Activated T-helper 1 cell treated with Interleukin-2 at 50 U/mL for 16 hours (primary cell): ENCODE data around the gene FBXO3.
A peak's percentile ranks its signal among the peaks of the same experiment; 100 is the strongest.
"Not testable (repeated sequence)": the region's sequence is repeated elsewhere in the genome, so short reads cannot be mapped to it uniquely, and the experiment has no call there.

ENCODE experiments used
- DNase-seq: peaks from one replicate; pipeline ENCODE4 v3.0.0-alpha.2; 2020; ENCODE audit warnings: low read depth

FBXO3 gene

GRCh38 chr11:33772300-33772699 is 2.0 kb downstream of the FBXO3 start:
- no peak for DNase-seq

DNA sequence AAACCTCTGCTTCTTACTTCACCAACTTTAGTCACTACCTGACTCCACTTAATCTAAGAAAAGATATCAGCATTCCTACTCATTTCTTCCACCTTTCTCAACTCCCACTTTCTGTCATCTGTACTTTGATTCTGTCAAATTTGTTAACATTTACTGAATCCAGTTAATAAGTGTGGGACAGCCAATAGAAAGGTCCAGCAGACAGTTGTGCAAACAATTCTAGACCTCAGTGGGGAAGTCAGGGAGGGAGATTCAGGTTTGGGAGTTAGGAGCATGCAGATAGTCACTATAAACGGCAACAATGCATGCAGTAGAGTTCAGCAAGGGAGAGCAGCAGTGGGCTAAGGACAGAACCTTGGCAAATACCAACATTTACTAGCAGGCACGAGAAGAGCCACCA is 4.1 kb downstream of the FBXO3 start:
- no peak for DNase-seq

GRCh38 chr11:33769542-33769941 is 4.8 kb downstream of the FBXO3 start:
- no peak for DNase-seq

- DNase-seq, result no peak
Observed at GRCh38 chr11:33767624-33768023, 6.7 kb downstream of the FBXO3 start.

DNA sequence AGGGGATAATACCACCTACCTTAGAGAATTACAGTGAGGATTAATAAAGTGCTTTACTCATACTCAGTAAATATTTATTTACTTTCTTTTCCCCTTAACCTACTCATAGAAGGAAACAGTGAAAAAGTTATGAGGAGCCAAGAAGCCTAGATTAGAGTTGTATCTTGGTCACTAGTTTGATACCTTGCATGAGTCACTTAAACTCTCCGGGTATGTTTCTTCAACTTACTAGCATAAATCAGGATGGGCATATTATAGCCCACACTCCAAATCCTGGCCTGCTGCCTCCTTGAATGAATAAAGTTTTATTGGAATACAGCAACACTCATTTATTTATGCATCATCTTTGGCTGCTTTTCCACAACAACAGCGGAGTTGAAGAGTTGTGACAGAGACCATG is 8.2 kb downstream of the FBXO3 start:
- DNase-seq, result no peak

DNA sequence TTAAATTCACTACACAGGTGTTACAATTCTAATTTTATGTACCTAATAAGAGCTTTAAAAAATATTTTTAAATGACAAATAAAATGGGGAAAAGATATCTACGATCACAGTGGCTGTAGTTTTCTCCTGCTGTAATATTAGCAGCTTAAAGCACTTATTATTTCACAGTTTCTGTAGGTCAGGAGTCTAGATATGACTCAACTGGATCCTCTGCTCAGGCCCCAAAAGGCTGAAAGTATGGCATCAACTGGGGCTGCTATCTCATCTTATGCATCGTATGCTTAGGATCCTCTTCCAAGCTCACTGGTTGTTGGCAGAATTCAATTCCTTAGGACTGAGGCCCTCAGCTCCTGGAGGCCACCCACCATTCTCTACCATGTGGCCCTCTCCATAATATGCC is 12.8 kb downstream of the FBXO3 start:
- no peak for DNase-seq

- DNase-seq, result no peak
Observed at GRCh38 chr11:33753304-33753967, 20.9 kb downstream of the FBXO3 start.

- no peak for DNase-seq
Observed at GRCh38 chr11:33751878-33752277, 22.4 kb downstream of the FBXO3 start.

DNA sequence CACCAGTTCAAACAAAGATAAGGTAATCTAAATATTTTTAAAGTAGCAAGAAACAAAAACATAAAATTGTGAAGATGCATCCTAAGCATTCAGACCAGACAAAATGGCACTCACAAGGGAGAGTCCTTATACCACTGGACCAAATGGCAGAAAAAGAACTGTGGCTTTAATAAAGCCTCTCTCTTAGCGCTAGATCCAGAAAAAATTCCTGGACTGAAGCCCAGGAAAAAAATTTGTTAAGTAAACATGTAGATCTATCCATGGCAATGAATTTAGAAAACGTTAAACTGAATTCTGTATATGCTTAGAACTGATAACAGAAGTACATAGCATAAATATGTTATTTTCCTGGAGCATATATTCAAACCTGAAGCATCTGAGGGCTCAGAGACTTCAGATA is 26.3 kb downstream of the FBXO3 start:
- DNase-seq, result no peak

DNA sequence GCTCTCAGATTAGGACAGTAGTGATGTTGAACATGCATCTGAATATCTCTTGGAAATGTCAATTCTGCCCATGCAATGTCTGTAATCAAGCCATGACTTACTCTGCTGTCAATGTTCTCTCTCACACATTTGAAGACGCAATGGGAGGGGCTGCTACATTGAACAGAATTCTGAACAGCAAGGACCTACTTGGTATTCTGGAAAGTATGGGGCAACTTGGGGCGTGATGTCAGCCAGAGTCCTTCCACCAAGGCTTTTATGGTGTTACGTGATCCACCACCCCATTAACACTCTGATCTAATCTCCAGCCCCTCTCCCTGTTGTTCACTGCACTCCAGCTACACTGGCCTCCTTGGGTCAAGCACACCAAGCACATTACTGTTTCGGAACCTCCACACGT is 31.0 kb downstream of the FBXO3 start:
- DNase-seq, result no peak

DNA sequence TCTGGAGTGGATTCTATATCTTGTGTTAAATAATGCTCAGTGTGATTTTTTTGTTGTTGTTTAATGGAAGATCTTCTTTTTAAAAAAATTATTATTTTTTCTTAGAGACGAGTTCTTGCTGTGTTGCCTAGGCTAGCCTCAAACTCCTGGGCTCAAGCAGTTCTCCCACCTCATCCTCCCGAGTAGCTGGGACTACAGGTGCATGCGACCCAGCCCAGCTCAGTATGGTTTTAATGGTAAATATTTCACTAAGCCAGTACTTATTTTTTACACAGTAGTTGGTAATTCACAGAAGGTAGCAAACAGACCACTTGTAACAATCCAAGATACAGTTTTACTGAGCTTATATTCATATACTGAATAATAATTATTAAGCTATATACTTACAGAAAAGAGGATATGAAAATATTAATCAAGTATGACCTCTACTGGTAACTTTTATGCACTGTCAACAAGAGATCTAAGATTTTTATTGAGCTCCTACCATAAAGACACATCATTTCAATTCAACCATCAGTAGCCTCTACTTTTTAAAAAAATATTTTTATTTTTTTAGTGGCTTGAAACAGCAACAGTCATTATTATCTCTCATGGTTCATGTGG is 32.0 kb downstream of the FBXO3 start:
- no peak for DNase-seq

DNA sequence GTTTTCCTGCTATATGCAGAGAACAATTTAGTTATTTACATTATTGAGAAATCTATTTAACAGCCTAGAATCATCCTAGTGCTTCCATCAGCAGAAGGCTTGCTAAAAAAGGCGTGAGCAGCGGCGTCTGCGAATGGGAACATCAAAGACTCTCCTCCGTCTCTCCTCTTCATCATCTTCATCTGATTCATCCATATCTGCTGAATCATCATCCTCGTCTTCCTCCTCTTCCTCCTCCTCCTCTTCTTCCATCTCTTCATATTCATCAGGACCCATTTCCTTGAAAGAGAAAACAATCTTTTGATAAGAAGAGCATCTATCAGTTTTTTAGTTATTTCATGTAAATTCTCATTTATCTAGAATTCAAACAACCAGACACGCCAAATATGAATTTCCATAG is 32.5 kb downstream of the FBXO3 start:
- DNase-seq, result no peak

GRCh38 chr11:33737362-33737821 is 36.9 kb downstream of the FBXO3 start:
- no peak for DNase-seq

DNA sequence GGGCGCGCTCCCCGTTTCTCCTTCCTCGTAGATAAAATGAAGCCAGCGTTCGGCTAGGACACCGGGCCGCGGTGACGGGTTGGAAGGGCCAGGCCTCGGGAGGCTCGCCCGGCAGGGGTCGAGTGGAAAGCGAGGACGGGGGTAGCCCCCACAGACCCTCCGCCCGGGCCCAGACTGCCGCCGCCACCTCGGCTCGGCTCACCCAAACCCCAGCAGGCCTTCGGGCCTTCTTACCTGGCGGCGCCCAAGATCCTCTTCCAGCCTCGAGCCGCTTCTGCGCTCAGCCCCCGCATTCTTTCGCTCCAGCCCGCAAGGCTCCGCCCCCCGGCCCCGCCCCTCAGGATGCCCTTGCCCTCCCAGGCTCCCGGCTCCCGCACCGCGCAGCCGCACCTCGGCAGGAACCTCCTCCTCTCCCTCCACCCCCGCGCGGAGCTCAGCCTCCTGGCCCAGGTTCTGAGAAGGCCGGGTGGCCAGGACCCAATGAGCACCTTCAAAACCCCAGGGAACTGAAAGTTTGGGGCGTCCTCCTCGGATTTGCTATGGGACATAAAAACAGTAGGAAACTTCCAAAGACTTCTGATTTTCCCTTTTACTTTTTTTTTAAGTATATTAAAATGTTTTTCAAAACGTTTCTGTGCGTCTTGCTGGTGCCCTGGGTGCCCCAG is 38.0 kb downstream of the FBXO3 start, which contains the start of gene CD59:
TSS of gene CD59 (minus strand) at position 276 of the 665 bp plus-strand sequence. CDS start 13,978 bp downstream, outside the sequence.
- DNase-seq, result peak; percentile 84

GRCh38 chr11:33735271-33736147 is 38.8 kb downstream of the FBXO3 start:
- DNase-seq, result peak; percentile 18

DNA sequence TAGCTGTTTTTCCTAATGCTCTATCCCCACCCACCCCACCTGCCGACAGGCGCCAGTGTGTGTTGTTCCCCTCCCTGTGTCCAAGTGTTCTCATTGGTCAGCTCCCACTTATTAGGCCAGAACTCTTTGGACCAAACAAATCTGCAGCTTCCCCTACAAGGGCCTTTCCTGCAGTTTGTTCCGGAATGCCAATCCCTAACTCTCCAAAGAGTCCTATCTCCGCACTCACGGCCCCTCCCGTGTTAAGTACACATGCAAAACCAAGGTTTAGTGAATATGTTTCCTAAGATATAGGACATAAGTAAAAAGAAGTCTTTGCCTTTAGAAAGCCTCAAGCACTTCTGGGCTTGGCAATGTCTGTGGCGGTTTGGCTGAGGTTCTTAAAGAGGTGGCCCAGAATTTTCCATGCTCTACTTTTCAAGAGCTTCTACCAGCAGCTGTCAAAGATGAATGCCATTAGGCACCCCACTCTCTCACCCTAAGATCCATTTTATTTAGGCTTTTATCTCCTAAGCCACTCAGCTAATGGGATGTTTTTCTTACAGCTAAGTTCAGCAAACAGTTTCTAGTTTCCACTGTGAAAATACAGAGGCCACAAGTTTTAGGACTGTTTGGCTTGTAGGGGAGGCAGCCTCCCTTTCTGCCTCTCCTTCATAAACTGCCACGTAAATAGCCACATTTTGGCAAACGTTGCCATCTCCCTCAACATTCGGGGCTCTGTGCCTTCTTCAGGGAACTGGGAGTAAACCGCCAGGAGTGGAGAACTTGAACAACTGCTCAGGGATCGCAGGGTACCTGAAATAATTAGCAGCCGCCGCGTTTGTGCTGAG is 39.7 kb downstream of the FBXO3 start:
- no peak for DNase-seq

DNA sequence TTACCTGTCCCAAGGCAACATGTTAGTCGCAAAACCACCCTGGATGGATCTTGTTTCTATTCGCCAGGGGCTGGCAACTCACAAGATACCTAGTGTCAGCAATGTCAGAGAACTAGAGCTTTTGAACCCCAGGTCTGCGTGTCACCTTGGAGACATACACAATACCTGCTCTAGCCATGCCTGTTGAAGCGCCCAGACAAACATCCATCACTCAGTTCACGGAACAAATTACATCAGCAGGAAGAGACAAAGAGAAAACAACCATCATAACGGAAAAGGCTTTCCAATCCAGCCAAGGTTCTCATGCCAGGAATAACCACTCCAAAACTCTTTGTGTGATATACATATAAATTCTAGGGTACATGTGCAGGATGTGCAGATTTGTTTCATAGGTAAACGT is 40.3 kb downstream of the FBXO3 start:
- no peak for DNase-seq

- no peak for DNase-seq
Observed at GRCh38 chr11:33731723-33732531, 42.4 kb downstream of the FBXO3 start.

- no peak for DNase-seq
Observed at GRCh38 chr11:33730716-33731115, 43.6 kb downstream of the FBXO3 start.

GRCh38 chr11:33729072-33729664 is 45.2 kb downstream of the FBXO3 start:
- DNase-seq, result not testable (repeated sequence)
